ENCODE results near the gene PARD3. TPM values are rescaled to one million over a fixed set of nuclear protein-coding genes. Genes with fewer than 3 reads are reported as not detected.
"Not testable (repeated sequence)": the region's sequence is repeated elsewhere in the genome, so short reads cannot be mapped to it uniquely, and the experiment has no call there.

Gene PARD3
- total RNA-seq, 2 experiments from 2014 or later: 0.61 to 0.63 TPM

- ChIA-PET CTCF (no interaction called here), POLR2A (no interaction called here)
Observed at GRCh38 chr10:34464000-34464399, 351.1 kb downstream of the PARD3 start.

- ChIA-PET CTCF (no interaction called here), POLR2A (no interaction called here)
Observed at GRCh38 chr10:34462993-34463392, 352.1 kb downstream of the PARD3 start.

- CTCF ChIA-PET: no interaction called here
- POLR2A ChIA-PET: no interaction called here
Observed at GRCh38 chr10:34462056-34462455, 353.0 kb downstream of the PARD3 start.

GRCh38 chr10:34454590-34455261 is 360.4 kb downstream of the PARD3 start:
- POLR2A ChIA-PET: no interaction called here
- CTCF ChIA-PET: no interaction called here

GRCh38 chr10:34449836-34450235 is 365.3 kb downstream of the PARD3 start:
- CTCF ChIA-PET: no interaction called here
- POLR2A ChIA-PET: no interaction called here

- ChIA-PET POLR2A (no interaction called here), CTCF (no interaction called here)
Observed at GRCh38 chr10:34446049-34446448, 369.0 kb downstream of the PARD3 start.

GRCh38 chr10:34444223-34445183 is 370.6 kb downstream of the PARD3 start:
- POLR2A ChIA-PET: no interaction called here
- CTCF ChIA-PET: no interaction called here

GRCh38 chr10:34439386-34439785 is 375.7 kb downstream of the PARD3 start:
- CTCF ChIA-PET, POLR2A ChIA-PET: not testable (repeated sequence)

GRCh38 chr10:34438741-34439140 is 376.4 kb downstream of the PARD3 start:
- CTCF ChIA-PET: no interaction called here
- POLR2A ChIA-PET: no interaction called here

- CTCF ChIA-PET: no interaction called here
- POLR2A ChIA-PET: no interaction called here
Observed at GRCh38 chr10:34437906-34438305, 377.2 kb downstream of the PARD3 start.

GRCh38 chr10:34434119-34434594 is 380.9 kb downstream of the PARD3 start:
- ChIA-PET CTCF (no interaction called here), POLR2A (no interaction called here)

- CTCF ChIA-PET: no interaction called here
- POLR2A ChIA-PET: no interaction called here
Observed at GRCh38 chr10:34433241-34434076, 381.6 kb downstream of the PARD3 start.

GRCh38 chr10:34432589-34432988 is 382.5 kb downstream of the PARD3 start:
- POLR2A ChIA-PET: no interaction called here
- CTCF ChIA-PET: no interaction called here

GRCh38 chr10:34430685-34431084 is 384.4 kb downstream of the PARD3 start:
- ChIA-PET POLR2A (no interaction called here), CTCF (no interaction called here)

GRCh38 chr10:34428501-34428900 is 386.6 kb downstream of the PARD3 start:
- ChIA-PET CTCF (no interaction called here), POLR2A (no interaction called here)

GRCh38 chr10:34427911-34428216 is 387.2 kb downstream of the PARD3 start:
- POLR2A ChIA-PET: no interaction called here
- CTCF ChIA-PET: no interaction called here

- CTCF ChIA-PET, POLR2A ChIA-PET: not testable (repeated sequence)
Observed at GRCh38 chr10:34427158-34427910, 387.8 kb downstream of the PARD3 start.

GRCh38 chr10:34426538-34427157 is 388.4 kb downstream of the PARD3 start:
- CTCF ChIA-PET, POLR2A ChIA-PET: not testable (repeated sequence)

GRCh38 chr10:34426041-34426440 is 389.1 kb downstream of the PARD3 start:
- ChIA-PET POLR2A (no interaction called here), CTCF (no interaction called here)
